Endothelial cell (in vitro differentiated cells): ENCODE measurements around the gene CPLX3. TPM values are rescaled to one million over a fixed set of nuclear protein-coding genes. Genes with fewer than 3 reads are reported as not detected.

ENCODE experiments used
- DNase-seq: peaks from one replicate; pipeline ENCODE4 v3.0.0; 2021; ENCODE audit warnings: low spot score
- H3K27ac Mint-ChIP-seq: one replicate; pipeline ENCODE4 v1.8.0; 2021; ENCODE audit warnings: mixed read lengths, inconsistent platforms; ENCODE audit not compliant: unreplicated experiment
- H3K27me3 Mint-ChIP-seq: one replicate; pipeline ENCODE4 v1.8.0; 2021; ENCODE audit warnings: mild to moderate bottlenecking, moderate library complexity, mixed read lengths, inconsistent platforms; ENCODE audit not compliant: unreplicated experiment
- H3K36me3 Mint-ChIP-seq: one replicate; pipeline ENCODE4 v1.8.0; 2021; ENCODE audit warnings: mild to moderate bottlenecking, low read depth, mixed read lengths, inconsistent platforms; ENCODE audit not compliant: unreplicated experiment
- H3K4me1 Mint-ChIP-seq: one replicate; pipeline ENCODE4 v1.8.0; 2021; ENCODE audit warnings: mild to moderate bottlenecking, mixed read lengths, inconsistent platforms; ENCODE audit not compliant: unreplicated experiment
- H3K4me3 Mint-ChIP-seq: one replicate; pipeline ENCODE4 v1.8.0; 2021; ENCODE audit warnings: mild to moderate bottlenecking, mixed read lengths, inconsistent platforms; ENCODE audit not compliant: unreplicated experiment
- H3K9me3 Mint-ChIP-seq: one replicate; pipeline ENCODE4 v1.8.0; 2021; ENCODE audit warnings: mixed read lengths, inconsistent platforms; ENCODE audit not compliant: unreplicated experiment
- CTCF ChIP-seq: fragments of 200-600 bp; sonication (generic); IDR thresholded peaks from one replicate; pipeline ENCODE4 v1.5.0; 2021; ENCODE audit warnings: antibody characterized with exemption; ENCODE audit not compliant: unreplicated experiment
- total RNA-seq: library from RNA; stranded (reverse); fragmentation: NEBNext Ultra II Directional; extraction: Animal tissue kit (Norgen Biotek cat#: 25700); gene quantifications from one replicate; pipeline ENCODE4 v1.2.1, GENCODE V29; 2021; ENCODE audit not compliant: unreplicated experiment

Gene CPLX3
- total RNA-seq, 1 donor from 2014 or later = not detected

DNA sequence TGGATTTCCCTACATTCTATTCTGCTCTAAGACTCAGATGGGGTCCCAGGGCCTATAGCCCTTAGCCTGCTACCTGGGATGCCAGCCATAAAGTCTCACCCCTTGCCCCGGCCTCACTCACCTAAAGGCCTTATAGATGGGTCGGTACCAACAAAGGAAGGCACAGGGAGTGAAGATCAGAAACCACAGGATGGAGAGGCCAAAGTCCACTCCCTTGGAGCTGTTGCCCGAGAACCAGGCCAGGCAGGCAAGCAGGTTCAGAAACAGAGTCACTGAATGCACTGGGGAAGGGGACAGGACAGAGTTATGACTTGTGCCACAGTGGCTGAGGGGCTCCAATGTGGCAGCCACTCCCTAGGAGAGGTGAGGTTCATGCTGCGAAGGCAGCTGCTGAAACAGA, 24.0 kb downstream of the CPLX3 start:
- Mint-ChIP-seq H3K4me1 (no peaks in the 10 kb centered on the region), H3K4me3 (no peak overlapping the region), H3K27me3 (no peaks in the 10 kb centered on the region), H3K27ac (no peak overlapping the region), H3K9me3 (no peaks in the 10 kb centered on the region), H3K36me3 (peaks cover 36% of the 10 kb centered on the region)
- no peak for DNase-seq
- TF ChIP-seq CTCF = no peak

DNA sequence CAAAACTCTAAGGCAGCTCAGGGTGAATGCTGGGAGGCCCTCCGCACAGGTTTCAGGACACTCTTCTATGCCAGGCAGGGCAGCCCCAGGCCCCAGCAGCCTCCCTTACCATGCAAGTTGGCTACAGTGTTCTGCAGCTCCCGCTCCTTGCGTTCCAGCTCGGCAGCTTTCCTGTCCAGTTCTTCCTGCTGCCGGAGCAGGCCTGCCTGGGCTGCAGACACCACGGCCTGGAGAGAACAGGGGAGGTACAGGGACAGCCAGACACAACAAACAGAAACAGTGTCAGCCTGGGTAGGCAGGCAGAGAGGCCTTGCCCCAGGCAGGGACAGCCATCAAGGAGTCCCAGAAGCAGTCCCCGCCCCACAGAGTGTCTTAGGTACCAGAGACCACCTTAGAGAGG, 25.5 kb downstream of the CPLX3 start:
- peaks cover 36% of the 10 kb centered on the region for H3K36me3 Mint-ChIP-seq
- H3K9me3 Mint-ChIP-seq = no peaks in the 10 kb centered on the region
- H3K4me3 Mint-ChIP-seq = no peak overlapping the region
- H3K27ac Mint-ChIP-seq = no peak overlapping the region
- no peaks in the 10 kb centered on the region for H3K4me1 Mint-ChIP-seq
- DNase-seq = no peak
- no peak for TF ChIP-seq CTCF
- no peaks in the 10 kb centered on the region for H3K27me3 Mint-ChIP-seq

GRCh38 chr15:74854453-74855022, 28.1 kb downstream of the CPLX3 start:
- no peak for DNase-seq
- Mint-ChIP-seq H3K4me1 (peaks cover 3% of the 10 kb centered on the region), H3K36me3 (peaks cover 18% of the 10 kb centered on the region), H3K9me3 (no peaks in the 10 kb centered on the region), H3K27me3 (peaks cover 3% of the 10 kb centered on the region), H3K4me3 (no peak overlapping the region), H3K27ac (no peak overlapping the region)
- no peak for TF ChIP-seq CTCF

DNA sequence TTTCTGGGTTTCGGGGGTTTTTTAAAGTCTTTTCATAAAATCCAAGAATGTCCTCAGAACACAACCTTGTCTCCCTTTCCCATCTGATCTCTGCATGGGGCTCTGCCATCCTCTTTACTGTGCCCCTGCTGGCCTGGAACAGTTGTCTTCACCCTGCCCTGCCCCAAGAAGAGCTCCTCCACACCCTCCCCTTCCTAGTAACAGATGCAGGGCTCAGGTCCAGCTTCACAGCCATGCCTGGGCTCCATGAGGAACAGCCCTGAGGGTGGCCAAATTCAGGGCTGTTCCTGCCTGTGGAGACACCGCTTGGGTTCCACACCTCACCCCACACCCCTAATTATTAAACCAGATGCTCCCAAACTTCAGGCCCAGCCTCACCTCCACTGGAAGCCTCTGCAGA, 29.4 kb downstream of the CPLX3 start:
- H3K27ac Mint-ChIP-seq = no peak overlapping the region
- H3K4me3 Mint-ChIP-seq = no peak overlapping the region
- peaks cover 14% of the 10 kb centered on the region for H3K36me3 Mint-ChIP-seq

GRCh38 chr15:74856537-74856936, 30.1 kb downstream of the CPLX3 start:
- Mint-ChIP-seq H3K27ac (no peak overlapping the region), H3K27me3 (peaks cover 5% of the 10 kb centered on the region), H3K4me3 (no peak overlapping the region), H3K4me1 (peaks cover 5% of the 10 kb centered on the region), H3K9me3 (no peaks in the 10 kb centered on the region), H3K36me3 (peaks cover 9% of the 10 kb centered on the region)
- no peak for DNase-seq
- no peak for TF ChIP-seq CTCF

More for the DNA sequence above, 29.4 kb downstream of the CPLX3 start:
- no peak for DNase-seq
- peaks cover 5% of the 10 kb centered on the region for H3K27me3 Mint-ChIP-seq
- H3K4me1 Mint-ChIP-seq = peaks cover 5% of the 10 kb centered on the region
- H3K9me3 Mint-ChIP-seq = no peaks in the 10 kb centered on the region
- TF ChIP-seq CTCF = no peak
